Coronary artery (tissue), 2 donors: ENCODE results near the gene GSTM2.
"Not testable (repeated sequence)": the region's sequence is repeated elsewhere in the genome, so short reads cannot be mapped to it uniquely, and the experiment has no call there.

Experiments used
- DNase-seq: peaks from one replicate; pipeline ENCODE4 v3.0.0-alpha.2; 2017; ENCODE audit warnings: low spot score
- H3K27ac ChIP-seq, 2 donors: fragments of 200-600 bp; sonication (generic); one replicate each; pipeline ENCODE4 v1.5.1; 2016 to 2019
- H3K4me3 ChIP-seq: fragments of 200-600 bp; sonication (generic); 2 replicates; pipeline ENCODE4 v1.5.1; 2016; ENCODE audit warnings: mild to moderate bottlenecking, moderate library complexity
- TF ChIP-seq, protein P1 (sequence below): fragments of 200-600 bp; sonication (generic); IDR thresholded peaks from one replicate; pipeline ENCODE4 v1.5.1; 2019; ENCODE audit warnings: antibody characterized with exemption

GSTM2 gene

DNA sequence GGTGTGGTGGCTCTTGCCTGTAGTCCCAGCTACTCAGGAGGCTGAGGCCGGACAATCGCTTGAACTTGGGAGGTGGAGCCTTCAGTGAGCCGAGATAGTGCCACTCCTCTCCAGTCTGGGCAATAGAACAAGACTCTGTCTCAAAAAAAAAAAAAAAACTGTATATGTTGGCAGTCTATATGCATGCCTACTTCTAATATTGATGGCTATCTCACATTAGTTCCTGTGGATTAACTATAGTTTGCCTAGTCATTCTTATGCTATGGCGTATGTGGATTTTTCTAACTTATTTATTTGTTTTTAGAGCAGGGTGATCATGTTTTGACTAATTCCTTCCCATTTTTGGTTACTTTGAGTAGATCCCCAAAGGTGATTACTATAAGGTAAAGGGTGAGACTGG lies 29.2 kb downstream of the GSTM2 start:
- Histone ChIP-seq H3K4me3 (no peak overlapping the region), H3K27ac (no peak overlapping the region)
- DNase-seq = no peak
- TF ChIP-seq, protein P1, sequence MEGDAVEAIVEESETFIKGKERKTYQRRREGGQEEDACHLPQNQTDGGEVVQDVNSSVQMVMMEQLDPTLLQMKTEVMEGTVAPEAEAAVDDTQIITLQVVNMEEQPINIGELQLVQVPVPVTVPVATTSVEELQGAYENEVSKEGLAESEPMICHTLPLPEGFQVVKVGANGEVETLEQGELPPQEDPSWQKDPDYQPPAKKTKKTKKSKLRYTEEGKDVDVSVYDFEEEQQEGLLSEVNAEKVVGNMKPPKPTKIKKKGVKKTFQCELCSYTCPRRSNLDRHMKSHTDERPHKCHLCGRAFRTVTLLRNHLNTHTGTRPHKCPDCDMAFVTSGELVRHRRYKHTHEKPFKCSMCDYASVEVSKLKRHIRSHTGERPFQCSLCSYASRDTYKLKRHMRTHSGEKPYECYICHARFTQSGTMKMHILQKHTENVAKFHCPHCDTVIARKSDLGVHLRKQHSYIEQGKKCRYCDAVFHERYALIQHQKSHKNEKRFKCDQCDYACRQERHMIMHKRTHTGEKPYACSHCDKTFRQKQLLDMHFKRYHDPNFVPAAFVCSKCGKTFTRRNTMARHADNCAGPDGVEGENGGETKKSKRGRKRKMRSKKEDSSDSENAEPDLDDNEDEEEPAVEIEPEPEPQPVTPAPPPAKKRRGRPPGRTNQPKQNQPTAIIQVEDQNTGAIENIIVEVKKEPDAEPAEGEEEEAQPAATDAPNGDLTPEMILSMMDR = no peak

GRCh38 chr1:109697861-109698260 lies 30.0 kb downstream of the GSTM2 start:
- not testable (repeated sequence) for H3K27ac ChIP-seq, DNase-seq, H3K4me3 ChIP-seq

DNA sequence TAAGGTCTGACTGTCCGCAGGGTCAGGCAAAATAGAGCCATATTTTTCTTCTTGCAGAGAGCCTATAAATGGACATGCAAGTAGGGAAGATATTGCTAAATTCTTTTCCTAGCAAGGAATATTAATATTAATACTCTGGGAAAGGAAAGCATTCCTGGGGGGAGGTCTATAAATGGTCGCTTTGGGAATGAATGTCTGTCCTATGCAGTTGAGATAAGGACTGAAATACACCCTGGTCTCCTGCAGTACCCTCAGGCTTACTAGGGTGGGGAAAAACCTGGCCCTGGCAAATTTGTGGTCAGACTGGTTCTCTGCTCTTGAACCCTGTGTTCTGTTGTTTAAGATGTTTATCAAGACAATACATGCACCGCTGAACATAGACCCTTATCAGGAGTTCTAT lies 35.1 kb downstream of the GSTM2 start:
- not testable (repeated sequence) for H3K4me3 ChIP-seq, DNase-seq, H3K27ac ChIP-seq

DNA sequence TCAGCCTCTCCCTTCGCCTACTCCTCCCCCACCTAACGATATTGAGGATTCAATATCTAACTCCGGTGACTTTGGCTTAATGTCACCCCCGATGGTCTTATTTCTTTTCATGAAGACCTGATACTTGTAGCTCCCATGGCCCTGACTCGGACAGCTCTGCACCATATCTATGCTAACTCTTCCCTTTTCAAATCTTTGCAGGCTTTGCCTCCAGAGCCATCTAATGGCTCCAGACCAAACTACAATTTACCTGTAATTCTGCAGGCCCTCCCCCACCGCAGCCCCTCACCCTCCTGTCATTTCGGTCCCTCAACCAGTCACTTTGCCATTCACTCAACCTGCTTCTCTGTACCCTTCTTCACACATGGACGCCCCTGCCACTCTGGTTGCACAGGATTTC lies 36.3 kb downstream of the GSTM2 start:
- DNase-seq = no peak
- Histone ChIP-seq H3K27ac (no peak overlapping the region), H3K4me3 (no peak overlapping the region)
- TF ChIP-seq, protein P1 = no peak

- no peak overlapping the region for H3K27ac ChIP-seq
- H3K4me3 ChIP-seq = no peak overlapping the region
- DNase-seq = no peak
- TF ChIP-seq, protein P1 = no peak
Measured at GRCh38 chr1:109705411-109705810, 37.6 kb downstream of the GSTM2 start.

- H3K4me3 ChIP-seq, H3K27ac ChIP-seq, DNase-seq: not testable (repeated sequence)
Measured at GRCh38 chr1:109708949-109709348, 41.1 kb downstream of the GSTM2 start.

DNA sequence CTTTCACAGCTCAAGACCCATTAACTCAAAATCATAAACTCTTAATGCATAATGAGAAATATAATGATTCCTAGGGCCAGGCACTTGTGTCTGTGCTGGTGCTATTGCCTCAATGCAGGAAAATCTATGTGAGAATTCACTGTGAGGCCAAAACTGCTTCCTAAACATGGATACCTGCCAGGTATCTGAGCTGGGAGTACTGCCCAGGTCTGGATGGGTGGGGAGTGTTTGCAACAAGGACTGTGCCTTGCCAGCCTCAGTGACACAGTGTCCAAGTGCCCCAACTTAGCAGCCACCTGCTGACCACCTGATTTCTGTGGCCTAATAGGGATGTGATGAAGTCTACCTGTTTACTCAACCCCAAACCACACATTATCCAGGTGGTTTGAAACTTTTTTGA lies 42.0 kb downstream of the GSTM2 start:
- DNase-seq, H3K4me3 ChIP-seq, H3K27ac ChIP-seq: not testable (repeated sequence)

- H3K27ac ChIP-seq = peak within 1 kb of the TSS in 1 of 2 donors; percentile 31
- H3K4me3 ChIP-seq = peak within 1 kb of the TSS; percentile 63
Measured at GRCh38 chr1:109711593-109712320, 43.9 kb downstream of the GSTM2 start, which contains the start of gene GSTM5. Gene GSTM5, plus strand, starts transcription at chr1:109712251. Its CDS starts 62 bp downstream, at chr1:109712313.

DNA sequence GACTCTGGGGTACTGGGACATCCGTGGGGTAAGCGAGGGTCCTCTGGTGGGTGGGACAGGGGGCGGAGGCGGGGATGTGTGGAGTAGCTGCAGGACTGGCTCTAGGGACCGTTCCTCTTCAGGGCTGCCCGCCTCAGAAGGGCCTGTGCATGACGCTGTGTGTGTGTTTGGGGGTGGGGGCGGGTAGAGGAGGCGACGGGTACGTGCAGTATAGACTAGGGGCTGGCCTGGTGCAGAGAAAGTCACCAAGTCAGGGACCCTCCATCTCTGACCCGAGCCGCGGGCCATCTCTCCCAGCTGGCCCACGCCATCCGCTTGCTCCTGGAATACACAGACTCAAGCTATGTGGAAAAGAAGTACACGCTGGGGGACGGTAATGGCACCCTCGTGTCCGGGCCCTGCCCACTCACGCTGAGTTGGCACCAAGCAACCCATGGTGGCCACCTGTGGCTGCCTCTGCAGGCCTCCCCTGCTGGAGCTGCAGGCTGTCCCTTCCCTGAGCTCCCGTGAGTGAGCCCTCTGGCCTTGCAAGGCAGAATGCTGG lies 44.5 kb downstream of the GSTM2 start:
- peak overlapping the region; percentile 63 for H3K4me3 ChIP-seq
- no peak for DNase-seq
- peak overlapping the region in 1 of 2 donors; percentile 31 for H3K27ac ChIP-seq
- TF ChIP-seq, protein P1 = no peak

More at GRCh38 chr1:109711593-109712320, 43.9 kb downstream of the GSTM2 start, which contains the start of gene GSTM5:
- DNase-seq = not testable (repeated sequence)

DNA sequence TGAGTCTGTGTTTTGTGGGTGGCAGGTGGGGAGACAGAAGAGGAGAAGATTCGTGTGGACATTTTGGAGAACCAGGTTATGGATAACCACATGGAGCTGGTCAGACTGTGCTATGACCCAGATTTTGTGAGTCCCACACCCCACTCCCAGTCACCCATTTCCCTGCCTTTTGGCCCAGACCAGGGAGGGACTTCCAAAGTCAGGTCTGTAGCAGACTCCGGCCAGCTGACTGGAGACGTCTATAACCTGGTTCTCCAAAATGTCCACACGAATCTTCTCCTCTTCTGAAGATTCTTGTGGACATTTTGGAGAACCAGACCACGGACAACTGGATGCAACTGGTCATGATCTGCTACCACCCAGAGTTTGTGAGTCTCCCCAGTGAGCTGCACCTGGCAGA lies 45.8 kb downstream of the GSTM2 start:
- H3K4me3 ChIP-seq = no peak overlapping the region
- TF ChIP-seq, protein P1 = no peak
- no peak overlapping the region for H3K27ac ChIP-seq
- DNase-seq = no peak
